ENCODE data around the gene HAUS7. TPM values are rescaled to one million over a fixed set of nuclear protein-coding genes. Genes with fewer than 3 reads are reported as not detected.

HAUS7 gene
- total and polyA plus RNA-seq, 2 experiments from 2014 or later: 59.8 to 77.9 TPM

- H3K9me3 Mint-ChIP-seq: no peaks in the 10 kb centered on the region; the same call in 2 of the 3 replicates
Observed at GRCh38 chrX:153510383-153510782, 40.0 kb upstream of the HAUS7 start.

More at GRCh38 chrX:153510383-153510782, 40.0 kb upstream of the HAUS7 start:
- no peak overlapping the region for H3K4me2 ChIP-seq
- no peak overlapping the region for H3K4me3 Mint-ChIP-seq
- TF ChIP-seq EZH2phosphoT487 (IDR thresholded peaks at IDR 0.05; ENCODE audit: unreplicated experiment) (no peak), ETS1 (IDR thresholded peaks at IDR 0.05) (no peak), ZNF462 (CRISPR knock-in tag; IDR thresholded peaks at IDR 0.05) (no peak), STAT1 (IDR thresholded peaks at IDR 0.05; ENCODE audit: unreplicated experiment) (no peak), EZH2 (IDR thresholded peaks at IDR 0.05; ENCODE audit: low read depth, unreplicated experiment) (no peak), JUNB (IDR thresholded peaks at IDR 0.05; ENCODE audit: unreplicated experiment) (no peak), CREB1 (CRISPR knock-in tag; IDR thresholded peaks at IDR 0.05; ENCODE audit: low read depth) (no peak), CTCF (conservative IDR thresholded peaks at IDR 0.05; ENCODE audit: low read depth in 2 of 2) (no peak), POLR2AphosphoS5 (IDR thresholded peaks at IDR 0.05; ENCODE audit: low read depth) (no peak), ZNF331 (CRISPR knock-in tag; IDR thresholded peaks at IDR 0.05; ENCODE audit: low read depth) (no peak), ZNF114 (CRISPR knock-in tag; IDR thresholded peaks at IDR 0.05) (no peak), NANOG (IDR thresholded peaks at IDR 0.05; ENCODE audit: borderline replicate concordance) (no peak), REST (IDR thresholded peaks at IDR 0.05; ENCODE audit: unreplicated experiment) (no peak)
- DNase-seq (ENCODE audit: low spot score) (no peak), ATAC-seq (no peak)
- H3K9me2 ChIP-seq (ENCODE audit: insufficient read depth): no peaks in the 10 kb centered on the region
- H4K20me1 ChIP-seq (replicated peaks; ENCODE audit: insufficient read depth): no peaks in the 10 kb centered on the region
- H3K27me3 ChIP-seq (ENCODE audit: insufficient read depth): no peaks in the 10 kb centered on the region
- H3K36me3 Mint-ChIP-seq (ENCODE audit: low read depth): no peaks in the 10 kb centered on the region
- H3K4me1 ChIP-seq (ENCODE audit: insufficient read depth): no peaks in the 10 kb centered on the region
- no peaks in the 10 kb centered on the region for H3K79me2 ChIP-seq (replicated peaks; ENCODE audit: insufficient read depth)
- H3K4me3 ChIP-seq: no peak overlapping the region
- no peaks in the 10 kb centered on the region for H3K36me3 ChIP-seq (ENCODE audit: insufficient read depth)
- no peaks in the 10 kb centered on the region for H3K4me1 Mint-ChIP-seq
- no peak overlapping the region for H3K27ac Mint-ChIP-seq
- no peaks in the 10 kb centered on the region for H3F3A ChIP-seq (replicated peaks; ENCODE audit: low read depth)
- H2AFZ ChIP-seq: no peak overlapping the region
- peaks cover 1% of the 10 kb centered on the region for H3K27me3 Mint-ChIP-seq (ENCODE audit: insufficient read depth, low read depth, poor library complexity)
- no peak overlapping the region for H3K27ac ChIP-seq (ENCODE audit: low read depth)

All from GM23338 (cell line).